Keratinocyte (primary cell): ENCODE measurements around the gene LPIN1.

Source experiments
- EZH2 ChIP-seq: IDR thresholded peaks from one replicate; pipeline ENCODE4 v1.6.1; 2012; ENCODE audit warnings: inconsistent platforms, mild to moderate bottlenecking, low read length, moderate library complexity
- TF ChIP-seq, protein P1 (sequence below), 3 experiments: IDR thresholded peaks in 1 of 3; conservative IDR thresholded peaks in 1 of 3; optimal IDR thresholded peaks in 1 of 3; 2 replicates in 2 of 3; 3 replicates in 1 of 3; pipeline versions ENCODE3 to v1.5.1; 2011; ENCODE audit warnings: low read length in 3 of 3, mild to moderate bottlenecking in 3 of 3, moderate library complexity in 2 of 3, control low read depth in 1 of 3, inconsistent platforms in 1 of 3; ENCODE audit not compliant: insufficient read depth in 2 of 3; ENCODE audit errors: extremely low read depth in 1 of 3

DNA sequence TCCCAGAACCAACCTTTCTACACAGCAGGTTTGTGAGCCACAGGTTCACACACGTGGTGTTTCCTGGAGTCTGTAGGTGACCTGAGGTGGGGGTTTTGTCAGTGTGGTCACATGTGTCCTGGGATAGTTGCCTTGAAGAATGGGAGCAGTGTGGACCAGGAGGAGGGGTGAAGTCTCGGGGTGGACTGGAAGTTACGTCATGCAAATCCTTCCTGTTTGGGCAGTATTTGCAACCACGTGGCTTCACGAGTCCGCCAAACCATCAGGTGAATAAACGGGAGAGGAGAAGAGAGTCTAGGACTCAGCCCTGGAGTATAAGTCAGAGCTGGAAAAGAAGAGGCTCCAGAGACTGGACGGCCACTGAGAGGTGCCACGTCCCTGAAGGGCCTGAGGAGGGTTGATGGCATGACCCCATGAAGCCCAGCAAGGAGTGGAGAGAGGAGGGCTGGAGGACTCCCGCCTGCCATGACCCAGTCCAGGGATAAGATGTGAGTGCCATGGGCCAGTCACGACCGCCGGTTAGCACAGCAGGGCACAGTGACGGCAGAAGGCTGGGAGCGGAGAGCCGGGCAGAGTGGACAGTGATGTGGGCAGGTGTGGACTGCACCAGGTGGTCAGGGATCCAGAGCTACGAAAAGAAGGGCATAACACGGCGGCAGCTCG lies 16.5 kb downstream of the LPIN1 start:
- TF ChIP-seq, protein P1, sequence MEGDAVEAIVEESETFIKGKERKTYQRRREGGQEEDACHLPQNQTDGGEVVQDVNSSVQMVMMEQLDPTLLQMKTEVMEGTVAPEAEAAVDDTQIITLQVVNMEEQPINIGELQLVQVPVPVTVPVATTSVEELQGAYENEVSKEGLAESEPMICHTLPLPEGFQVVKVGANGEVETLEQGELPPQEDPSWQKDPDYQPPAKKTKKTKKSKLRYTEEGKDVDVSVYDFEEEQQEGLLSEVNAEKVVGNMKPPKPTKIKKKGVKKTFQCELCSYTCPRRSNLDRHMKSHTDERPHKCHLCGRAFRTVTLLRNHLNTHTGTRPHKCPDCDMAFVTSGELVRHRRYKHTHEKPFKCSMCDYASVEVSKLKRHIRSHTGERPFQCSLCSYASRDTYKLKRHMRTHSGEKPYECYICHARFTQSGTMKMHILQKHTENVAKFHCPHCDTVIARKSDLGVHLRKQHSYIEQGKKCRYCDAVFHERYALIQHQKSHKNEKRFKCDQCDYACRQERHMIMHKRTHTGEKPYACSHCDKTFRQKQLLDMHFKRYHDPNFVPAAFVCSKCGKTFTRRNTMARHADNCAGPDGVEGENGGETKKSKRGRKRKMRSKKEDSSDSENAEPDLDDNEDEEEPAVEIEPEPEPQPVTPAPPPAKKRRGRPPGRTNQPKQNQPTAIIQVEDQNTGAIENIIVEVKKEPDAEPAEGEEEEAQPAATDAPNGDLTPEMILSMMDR (optimal IDR thresholded peaks at IDR 0.05 in 1 of 3, IDR thresholded peaks at IDR 0.05 in 1 of 3, conservative IDR thresholded peaks at IDR 0.05 in 1 of 3; ENCODE audit: extremely low read depth in 1 of 3, insufficient read depth in 2 of 3, low read length in 3 of 3), result no peak
- no peak for TF ChIP-seq EZH2
